Measurements from ENCODE around the gene HSD17B13.

The HSD17B13 gene

DNA sequence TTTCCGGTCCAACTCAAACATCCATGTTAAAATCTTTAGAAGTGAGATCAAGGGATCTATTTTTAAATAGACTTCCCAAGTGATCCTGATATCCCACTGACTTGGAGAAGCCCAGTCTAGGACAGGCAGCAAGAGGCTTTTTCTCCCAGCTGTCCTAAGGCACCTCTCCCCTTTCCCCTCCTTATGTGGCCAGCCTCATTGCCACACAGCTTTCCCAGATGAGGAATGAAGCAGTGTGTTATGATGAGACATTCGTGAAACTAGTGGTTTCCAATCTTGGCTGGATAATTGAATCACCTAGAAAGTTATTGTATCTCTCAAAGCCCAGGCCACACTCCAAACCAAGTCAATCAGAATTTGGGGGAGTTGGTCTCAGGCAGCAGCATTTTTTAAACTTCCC is 16.8 kb upstream of the HSD17B13 start:
- no peak overlapping the region for H3K4me3 ChIP-seq (ENCODE audit: control insufficient read depth, low read depth, low read length)
- no peak for DNase-seq (ENCODE audit: low read depth)
- TF ChIP-seq, protein P1, sequence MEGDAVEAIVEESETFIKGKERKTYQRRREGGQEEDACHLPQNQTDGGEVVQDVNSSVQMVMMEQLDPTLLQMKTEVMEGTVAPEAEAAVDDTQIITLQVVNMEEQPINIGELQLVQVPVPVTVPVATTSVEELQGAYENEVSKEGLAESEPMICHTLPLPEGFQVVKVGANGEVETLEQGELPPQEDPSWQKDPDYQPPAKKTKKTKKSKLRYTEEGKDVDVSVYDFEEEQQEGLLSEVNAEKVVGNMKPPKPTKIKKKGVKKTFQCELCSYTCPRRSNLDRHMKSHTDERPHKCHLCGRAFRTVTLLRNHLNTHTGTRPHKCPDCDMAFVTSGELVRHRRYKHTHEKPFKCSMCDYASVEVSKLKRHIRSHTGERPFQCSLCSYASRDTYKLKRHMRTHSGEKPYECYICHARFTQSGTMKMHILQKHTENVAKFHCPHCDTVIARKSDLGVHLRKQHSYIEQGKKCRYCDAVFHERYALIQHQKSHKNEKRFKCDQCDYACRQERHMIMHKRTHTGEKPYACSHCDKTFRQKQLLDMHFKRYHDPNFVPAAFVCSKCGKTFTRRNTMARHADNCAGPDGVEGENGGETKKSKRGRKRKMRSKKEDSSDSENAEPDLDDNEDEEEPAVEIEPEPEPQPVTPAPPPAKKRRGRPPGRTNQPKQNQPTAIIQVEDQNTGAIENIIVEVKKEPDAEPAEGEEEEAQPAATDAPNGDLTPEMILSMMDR (IDR thresholded peaks at IDR 0.05; ENCODE audit: control insufficient read depth, insufficient read depth, low read depth, low read length, missing control alignments): no peak

DNA sequence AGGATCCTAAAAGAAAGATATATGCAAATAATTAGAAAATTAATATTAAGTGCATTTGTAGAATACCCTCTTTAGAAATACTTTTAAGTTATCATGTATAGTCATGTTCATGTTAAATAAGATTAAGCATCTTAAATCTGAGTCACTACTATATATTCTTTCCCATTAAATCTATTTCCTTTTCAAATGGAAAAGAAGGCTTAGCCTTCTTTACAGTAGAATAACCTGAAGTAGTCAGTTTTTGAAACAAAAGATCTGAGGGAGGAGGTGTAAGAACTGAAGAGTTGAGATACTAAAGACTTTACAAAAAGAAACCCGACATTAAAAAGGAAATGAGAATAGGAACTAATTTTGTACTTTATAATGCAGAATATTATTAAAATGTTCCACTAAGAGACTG is 14.7 kb upstream of the HSD17B13 start:
- no peak overlapping the region for H3K4me3 ChIP-seq (ENCODE audit: control insufficient read depth, low read depth, low read length)
- TF ChIP-seq, protein P1 (IDR thresholded peaks at IDR 0.05; ENCODE audit: control insufficient read depth, insufficient read depth, low read depth, low read length, missing control alignments): no peak
- no peak for DNase-seq (ENCODE audit: low read depth)

GRCh38 chr4:87333267-87333666 is 10.6 kb upstream of the HSD17B13 start:
- no peak for DNase-seq (ENCODE audit: low read depth)
- H3K4me3 ChIP-seq (ENCODE audit: control insufficient read depth, low read depth, low read length): no peak overlapping the region
- TF ChIP-seq, protein P1 (IDR thresholded peaks at IDR 0.05; ENCODE audit: control insufficient read depth, insufficient read depth, low read depth, low read length, missing control alignments): no peak

DNA sequence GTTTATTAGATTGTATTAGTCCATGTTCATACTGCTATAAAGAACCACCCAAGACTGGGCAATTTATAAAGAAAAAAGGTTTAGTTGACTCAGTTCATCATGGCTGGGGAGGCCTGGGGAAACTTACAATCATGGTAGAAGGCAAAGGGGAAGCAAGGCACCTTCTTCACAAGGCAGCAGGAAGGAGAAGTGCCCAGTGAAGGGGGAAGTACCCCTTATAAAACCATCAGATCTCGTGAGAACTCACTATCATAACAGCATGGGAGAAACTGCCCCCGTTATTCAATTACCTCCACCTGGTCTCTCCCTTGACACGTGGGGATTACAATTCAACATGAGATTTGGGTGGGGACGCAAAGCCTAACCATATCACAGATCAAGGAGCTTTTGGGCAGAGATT is 8.1 kb upstream of the HSD17B13 start:
- TF ChIP-seq, protein P1 (IDR thresholded peaks at IDR 0.05; ENCODE audit: control insufficient read depth, insufficient read depth, low read depth, low read length, missing control alignments): no peak
- no peak for DNase-seq (ENCODE audit: low read depth)
- H3K4me3 ChIP-seq (ENCODE audit: control insufficient read depth, low read depth, low read length): no peak overlapping the region

DNA sequence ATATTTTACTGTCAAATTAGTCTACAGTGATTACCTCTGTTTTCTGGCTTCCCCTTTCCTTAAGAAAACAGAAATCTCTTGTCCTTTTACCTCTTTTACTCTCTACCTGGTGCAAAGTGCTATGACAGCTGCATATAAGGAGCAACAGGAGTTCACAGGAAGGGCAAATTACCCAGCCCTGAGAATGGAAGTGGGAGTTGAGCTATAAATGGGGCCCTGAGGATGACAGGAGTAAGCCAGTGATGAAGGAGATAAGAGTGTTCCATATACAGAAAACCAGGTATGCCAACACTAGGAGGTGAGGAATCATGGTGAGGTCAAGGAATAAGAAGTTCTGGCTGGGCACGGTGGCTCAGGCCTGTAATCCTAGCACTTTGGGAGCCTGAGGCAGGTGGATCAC is 4.5 kb upstream of the HSD17B13 start:
- TF ChIP-seq, protein P1 (IDR thresholded peaks at IDR 0.05; ENCODE audit: control insufficient read depth, insufficient read depth, low read depth, low read length, missing control alignments): no peak
- H3K4me3 ChIP-seq (ENCODE audit: control insufficient read depth, low read depth, low read length): no peak overlapping the region
- DNase-seq (ENCODE audit: low read depth): no peak

- H3K4me3 ChIP-seq (ENCODE audit: control insufficient read depth, low read depth, low read length): no peak overlapping the region
- TF ChIP-seq, protein P1 (IDR thresholded peaks at IDR 0.05; ENCODE audit: control insufficient read depth, insufficient read depth, low read depth, low read length, missing control alignments): no peak
- DNase-seq (ENCODE audit: low read depth): no peak
Measured at GRCh38 chr4:87326460-87326859, 3.8 kb upstream of the HSD17B13 start.

GRCh38 chr4:87321888-87322287 is 794 bp downstream of the HSD17B13 start:
- H3K4me3 ChIP-seq (ENCODE audit: control insufficient read depth, low read depth, low read length): no peak overlapping the region
- TF ChIP-seq, protein P1 (IDR thresholded peaks at IDR 0.05; ENCODE audit: control insufficient read depth, insufficient read depth, low read depth, low read length, missing control alignments): no peak
- DNase-seq (ENCODE audit: low read depth): no peak

Data from AG09309 (cell line).